K562 (cell line): ENCODE data around the gene CEBPE. TPM values are rescaled to one million over a fixed set of nuclear protein-coding genes. Genes with fewer than 3 reads are reported as not detected.

Source experiments
- ATAC-seq: fragments of 200-7000 bp; cut with Tn5 transposase; 3 replicates; pipeline ENCODE4 v1.9.1; 2020; ENCODE audit warnings: moderate library complexity
- BruUV-seq: library from RNA; stranded (reverse); fragments of 400-500 nt; replicated peaks from 2 replicates; lab custom pipeline; 2021; lab: Mats Ljungman, UMichigan
- CTCF ChIA-PET: fragments of 300-600 bp; formaldehyde crosslinking; extraction: SDS; loops from one replicate; lab custom pipeline; 2021; ENCODE audit warnings: low intra/inter-chr PET ratio; lab: Yijun Ruan, JAX
- POLR2A ChIA-PET: fragments of 300-600, 350-650 bp; sonication (Branson Sonifier 250); formaldehyde crosslinking; extraction: SDS; loops from one replicate; lab custom pipeline; 2021; ENCODE audit warnings: antibody characterized with exemption, inconsistent platforms; lab: Yijun Ruan, JAX
- DNase-seq, 4 experiments: peaks; one replicate each; pipeline versions ENCODE4 v3.0.0 to v3.0.0-alpha.2; 2011 to 2018; ENCODE audit warnings: low spot score in 3 of 4, mixed read lengths in 3 of 4; ENCODE audit errors: extremely low read depth in 1 of 4
- FAIRE-seq: peaks from 2 replicates; lab custom pipeline; 2011; peaks lifted over from hg19 to GRCh38; lab: Jason Lieb, UNC
- H2AFZ ChIP-seq: 2 replicates; pipeline ENCODE4 v1.6.0; 2011; ENCODE audit warnings: low read depth, low read length, control low read depth, inconsistent platforms
- H3K27ac ChIP-seq: fragments of 200-600 bp; 3 replicates; pipeline ENCODE4 v1.8.0; 2011; ENCODE audit warnings: low read depth, mild to moderate bottlenecking, control low read depth, inconsistent platforms, low read length, moderate library complexity, mixed read lengths; ENCODE audit errors: extremely low read depth
- H3K27me3 ChIP-seq, 2 experiments: fragments of 300-600 bp in 1 of 2; 2 replicates in 1 of 2; 3 replicates in 1 of 2; pipeline versions ENCODE4 v1.6.0 to v1.8.0; 2011; ENCODE audit warnings: inconsistent platforms in 2 of 2, low read length in 2 of 2, mild to moderate bottlenecking in 1 of 2, mixed read lengths in 1 of 2, moderate library complexity in 1 of 2; ENCODE audit not compliant: control insufficient read depth in 2 of 2, insufficient read depth in 2 of 2
- H3K36me3 ChIP-seq: fragments of 300-600 bp; 3 replicates; pipeline ENCODE4 v1.8.0; 2011; ENCODE audit warnings: mild to moderate bottlenecking, low read length, inconsistent platforms; ENCODE audit not compliant: control insufficient read depth, insufficient read depth
- H3K4me1 ChIP-seq, 2 experiments: fragments of 200-600 bp in 1 of 2; replicated peaks in 1 of 2; 2 replicates in 1 of 2; 3 replicates in 1 of 2; pipeline versions ENCODE4 v1.5.1 to v1.8.0; 2011; ENCODE audit warnings: inconsistent platforms in 2 of 2, low read length in 2 of 2, mild to moderate bottlenecking in 1 of 2, mixed read lengths in 1 of 2, moderate library complexity in 1 of 2; ENCODE audit not compliant: control insufficient read depth in 2 of 2, insufficient read depth in 2 of 2
- H3K4me2 ChIP-seq: 2 replicates; pipeline ENCODE4 v1.6.1; 2011; ENCODE audit warnings: low read length, control low read depth, inconsistent platforms, mixed read lengths; ENCODE audit not compliant: insufficient read depth
- H3K4me3 ChIP-seq: fragments of 200-600 bp; sonication (generic), shearing (Covaris generic); 2 replicates; pipeline ENCODE4 v1.5.1; 2016; ENCODE audit warnings: control low read depth, inconsistent platforms
- H3K79me2 ChIP-seq: fragments of 200-600 bp; 3 replicates; pipeline ENCODE4 v1.8.0; 2011; ENCODE audit warnings: low read length, inconsistent platforms; ENCODE audit not compliant: control insufficient read depth, insufficient read depth
- H3K9ac ChIP-seq, 2 experiments: 2 replicates each; pipeline versions ENCODE4 v1.6.0 to v1.6.1; 2011; ENCODE audit warnings: low read depth in 2 of 2, low read length in 2 of 2, control low read depth in 1 of 2, inconsistent platforms in 1 of 2, mild to moderate bottlenecking in 1 of 2, mixed read lengths in 1 of 2; ENCODE audit not compliant: insufficient read depth in 1 of 2
- H3K9me1 ChIP-seq: one replicate; pipeline ENCODE4 v1.6.0; 2011; ENCODE audit warnings: inconsistent platforms, mild to moderate bottlenecking, low read length, moderate library complexity; ENCODE audit not compliant: control insufficient read depth, insufficient read depth
- H3K9me3 ChIP-seq: replicated peaks from 2 replicates; pipeline ENCODE4 v1.5.1; 2011; ENCODE audit warnings: low read depth, low read length, inconsistent platforms; ENCODE audit not compliant: control insufficient read depth, insufficient read depth
- H4K20me1 ChIP-seq: replicated peaks from 2 replicates; pipeline ENCODE4 v1.6.1; 2011; ENCODE audit warnings: low read length, inconsistent platforms, mixed read lengths; ENCODE audit not compliant: control insufficient read depth, insufficient read depth
- CCAR2 ChIP-seq: fragments of 200-400 bp; formaldehyde crosslinking; IDR thresholded peaks from 2 replicates; pipeline ENCODE4 v1.6.1; 2017; ENCODE audit warnings: mild to moderate bottlenecking, low read depth, low read length
- HMGN3 ChIP-seq: IDR thresholded peaks from 2 replicates; pipeline ENCODE4 v1.6.1; 2011; ENCODE audit warnings: borderline replicate concordance, low read depth, mild to moderate bottlenecking, mixed read lengths, low read length; ENCODE audit not compliant: insufficient read length; ENCODE audit errors: extremely low read depth
- LARP7 ChIP-seq: fragments of 450-650 bp; IDR thresholded peaks from 2 replicates; pipeline ENCODE4 v1.6.1; 2016
- MYNN ChIP-seq, 2 experiments: sonication (generic); formaldehyde crosslinking in 1 of 2; IDR thresholded peaks; 2 replicates each; pipeline versions ENCODE4 v1.5.0 to v1.6.1; 2016 to 2020; ENCODE audit warnings: antibody characterized with exemption in 1 of 2, missing genetic modification reagents in 1 of 2
- NFE2L1 ChIP-seq: fragments of 450-650 bp; IDR thresholded peaks from 2 replicates; pipeline ENCODE4 v1.6.1; 2016; ENCODE audit warnings: missing genetic modification characterization, low read depth, mild to moderate bottlenecking, missing compliant biosample characterization, moderate library complexity, borderline replicate concordance
- NRF1 ChIP-seq, 2 experiments: fragments of 450-650 bp; IDR thresholded peaks in 1 of 2; conservative IDR thresholded peaks in 1 of 2; 2 replicates each; pipeline ENCODE4 v1.6.1; 2014; ENCODE audit warnings: mild to moderate bottlenecking in 2 of 2
- NUFIP1 ChIP-seq: fragments of 450-650 bp; IDR thresholded peaks from 2 replicates; pipeline ENCODE4 v1.6.1; 2018; ENCODE audit not compliant: partially characterized antibody
- PHB2 ChIP-seq: fragments of 450-650 bp; IDR thresholded peaks from 2 replicates; pipeline ENCODE4 v1.6.1; 2017; ENCODE audit warnings: low read depth
- PML ChIP-seq: IDR thresholded peaks from 2 replicates; pipeline ENCODE4 v1.6.1; 2012; ENCODE audit warnings: low read length, inconsistent platforms
- POLR2A ChIP-seq: fragments of 450-650 bp; conservative IDR thresholded peaks from 2 replicates; pipeline ENCODE4 v1.6.1; 2016
- POLR2AphosphoS2 ChIP-seq: IDR thresholded peaks from 2 replicates; pipeline ENCODE4 v1.6.1; 2012; ENCODE audit warnings: low read length, improper control_type of control experiment
- POLR2B ChIP-seq: fragments of 450-650 bp; IDR thresholded peaks from 2 replicates; pipeline ENCODE4 v1.6.1; 2018; ENCODE audit warnings: low read depth; ENCODE audit not compliant: partially characterized antibody
- TAF1 ChIP-seq: IDR thresholded peaks from 2 replicates; pipeline ENCODE4 v1.6.1; 2011; ENCODE audit warnings: mild to moderate bottlenecking, low read length, moderate library complexity; ENCODE audit not compliant: insufficient read depth, control insufficient read depth, severe bottlenecking; ENCODE audit errors: extremely low read depth
- TAF9B ChIP-seq: fragments of 450-650 bp; IDR thresholded peaks from 2 replicates; pipeline ENCODE4 v1.6.1; 2018; ENCODE audit warnings: mild to moderate bottlenecking; ENCODE audit not compliant: partially characterized antibody
- ZNF445 ChIP-seq: fragments of 250-450 bp; sonication (Bioruptor Pico); IDR thresholded peaks from 2 replicates; pipeline ENCODE4 v1.4.0; 2020; ENCODE audit warnings: low read depth, mild to moderate bottlenecking, moderate library complexity
- WGBS: fragments of 100-300 bp; shearing (Covaris generic); methylation state at CpG from one replicate; pipeline ENCODE4 v1.1.6; 2016; ENCODE audit warnings: low coverage, mixed read lengths; ENCODE audit not compliant: insufficient coverage; ENCODE audit errors: missing lambda C conversion rate; 5-methylcytosine and 5-hydroxymethylcytosine counted together
- in situ Hi-C: fragments of 300-500 bp; cut with MboI; formaldehyde crosslinking; loops from 4 replicates; pipeline ENCODE4 v1.15.0; 2018; ENCODE audit warnings: inconsistent platforms, mixed read lengths
- intact Hi-C: fragments of 100-400 bp; cut with micrococcal nuclease; formaldehyde crosslinking; loops from 2 replicates; pipeline ENCODE4 v1.14.2; 2022
- polyA plus RNA-seq, 8 experiments: library from polyadenylated mRNA; depleted of rRNA in 4 of 8; stranded (reverse) in 5 of 8; unstranded in 3 of 8; fragments of >200 nt; fragmentation: Nextera tagmentation in 2 of 8; fragmentation: Illumina TruSeq in 1 of 8; extraction: Ambion mirVana in 2 of 8; extraction: Trizol in 1 of 8; gene quantifications; 2 replicates each; pipeline versions ENCODE4 v1.2.1 to v1.2.3, GENCODE V29; 2011 to 2014; ENCODE audit warnings: inconsistent platforms in 1 of 8, missing spikeins in 1 of 8
- total RNA-seq, 7 experiments: library from RNA; depleted of rRNA in 6 of 7; stranded (reverse); fragments of >200 nt in 6 of 7; fragmentation: Illumina TruSeq in 2 of 7; extraction: Trizol in 2 of 7; gene quantifications; 2 replicates each; pipeline versions ENCODE4 v1.2.1 to v1.2.3, GENCODE V29; 2011 to 2021; ENCODE audit warnings: low replicate concordance in 1 of 7
- TF ChIP-seq, protein P1 (sequence below): fragments of 450-650 bp; formaldehyde crosslinking; conservative IDR thresholded peaks from 2 replicates; pipeline ENCODE4 v1.4.0; 2022; ENCODE audit warnings: mild to moderate bottlenecking, missing genetic modification characterization
- TF ChIP-seq, protein P2 (sequence below): sonication (generic); formaldehyde crosslinking; IDR thresholded peaks from 2 replicates; pipeline ENCODE4 v1.8.0; 2023; ENCODE audit warnings: mild to moderate bottlenecking, missing genetic modification reagents

The CEBPE gene
- total and polyA plus RNA-seq, 9 of the 15 experiments (the other 6 are each of a cell fraction or from before 2014, with no cell fraction given): 0.09 to 0.15 (median 0.13) TPM; not detected in 6

DNA sequence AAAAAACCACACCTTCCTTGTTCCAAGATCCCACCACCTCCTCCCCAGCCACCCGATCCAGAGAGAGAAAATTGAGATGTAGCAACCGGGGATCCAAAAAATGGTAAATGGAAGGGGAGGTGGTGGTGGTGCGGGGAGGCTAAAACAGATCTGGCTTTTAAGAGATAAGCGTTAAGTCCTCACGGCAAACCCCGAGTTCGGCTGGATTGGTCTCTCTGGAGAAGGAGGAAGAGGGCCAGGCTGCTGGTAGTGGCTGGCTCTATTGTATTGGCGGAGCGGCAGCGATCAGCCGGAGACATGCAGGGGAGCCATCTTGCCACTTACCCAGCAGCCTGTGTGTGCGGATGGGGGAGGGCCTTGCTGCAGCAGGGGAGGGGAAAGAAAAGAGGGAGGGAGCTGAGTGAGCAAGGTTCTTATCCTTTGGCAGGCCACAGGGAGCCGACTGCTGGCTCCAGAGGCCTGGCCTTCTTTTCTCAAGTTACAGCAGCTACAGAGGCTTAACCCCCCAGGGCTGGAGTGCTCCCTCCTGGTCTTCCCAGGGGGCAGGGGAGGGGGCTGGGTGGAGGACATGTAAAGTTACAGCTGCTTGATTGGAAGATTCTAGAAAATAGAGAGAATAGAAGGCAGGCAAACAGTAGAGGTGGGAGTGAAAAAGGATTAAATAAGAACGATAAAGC lies 47.7 kb downstream of the CEBPE start:
- ATAC-seq (peak; percentile 97), FAIRE-seq (peak; percentile 98), DNase-seq (peak; percentile 78 to 94 (median 86))
- peaks cover 59% of the 10 kb centered on the region for H3K79me2 ChIP-seq
- H3K4me2 ChIP-seq: peak overlapping the region; percentile 90
- WGBS: under 1% methylated on average over 13 of the region's 14 CpGs
- H3K9me1 ChIP-seq: peaks cover 2% of the 10 kb centered on the region
- POLR2A ChIA-PET: interaction anchor here (0.6 to 4.6 kb wide), 17 partner anchors 9 to 194 kb away, joined by 3 to 25 read pairs (median 4); partner anchors contain the start of genes ACIN1, C14orf119, CDH24 and PRMT5
- H3K4me3 ChIP-seq: peak overlapping the region; percentile 68
- in situ Hi-C loops: no loop called here
- H4K20me1 ChIP-seq: peaks cover 14% of the 10 kb centered on the region; the same call in 1 of the 2 replicates
- H3K27ac ChIP-seq: peak overlapping the region; percentile 89
- no peaks in the 10 kb centered on the region for H3K9me3 ChIP-seq
- H3K27me3 ChIP-seq: no peaks in the 10 kb centered on the region
- H2AFZ ChIP-seq: peak overlapping the region; percentile 67
- peaks cover 76% of the 10 kb centered on the region for H3K36me3 ChIP-seq
- intact Hi-C loops: no loop called here
- CTCF ChIA-PET: interaction anchor here (0.6 to 7.2 kb wide), 2 partner anchors 39 to 56 kb away, joined by 3 to 109 read pairs; no protein-coding TSS in a partner anchor
- H3K4me1 ChIP-seq: peaks cover 20 to 26% of the 10 kb centered on the region in 2 experiments
- no TSS peak for BruUV-seq
- peak overlapping the region; percentile 90 to 91 for H3K9ac ChIP-seq
- TF ChIP-seq POLR2B (peak; percentile 92), ZNF445 (CRISPR knock-in tag) (no peak), HMGN3 (peak; percentile 49), PML (peak; percentile 60; the same call in 1 of the 2 replicates), POLR2AphosphoS2 (peak; percentile 99), MYNN (IDR thresholded peaks at IDR 0.05) (0 out of 2 replicates have a peak, but pooled peaks have one; percentile 34), MYNN (CRISPR knock-in tag; IDR thresholded peaks at IDR 0.05) (no peak), NRF1 (conservative IDR thresholded peaks at IDR 0.05 in 1 of 2, IDR thresholded peaks at IDR 0.05 in 1 of 2) (peak in 1 of 2 experiments; percentile 31; a peak in 1 of 4 replicates), PHB2 (no peak), CCAR2 (no peak), LARP7 (peak; percentile 41; the same call in 1 of the 2 replicates), TAF9B (peak; percentile 90), NFE2L1 (tag) (no peak), NUFIP1 (peak; percentile 28), TAF1 (peak; percentile 97), POLR2A (peak; percentile 94)
- TF ChIP-seq, protein P1, sequence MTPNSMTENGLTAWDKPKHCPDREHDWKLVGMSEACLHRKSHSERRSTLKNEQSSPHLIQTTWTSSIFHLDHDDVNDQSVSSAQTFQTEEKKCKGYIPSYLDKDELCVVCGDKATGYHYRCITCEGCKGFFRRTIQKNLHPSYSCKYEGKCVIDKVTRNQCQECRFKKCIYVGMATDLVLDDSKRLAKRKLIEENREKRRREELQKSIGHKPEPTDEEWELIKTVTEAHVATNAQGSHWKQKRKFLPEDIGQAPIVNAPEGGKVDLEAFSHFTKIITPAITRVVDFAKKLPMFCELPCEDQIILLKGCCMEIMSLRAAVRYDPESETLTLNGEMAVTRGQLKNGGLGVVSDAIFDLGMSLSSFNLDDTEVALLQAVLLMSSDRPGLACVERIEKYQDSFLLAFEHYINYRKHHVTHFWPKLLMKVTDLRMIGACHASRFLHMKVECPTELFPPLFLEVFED (CRISPR knock-in tag): 0 out of 2 replicates have a peak, but pooled peaks have one; percentile 7
- TF ChIP-seq, protein P2, sequence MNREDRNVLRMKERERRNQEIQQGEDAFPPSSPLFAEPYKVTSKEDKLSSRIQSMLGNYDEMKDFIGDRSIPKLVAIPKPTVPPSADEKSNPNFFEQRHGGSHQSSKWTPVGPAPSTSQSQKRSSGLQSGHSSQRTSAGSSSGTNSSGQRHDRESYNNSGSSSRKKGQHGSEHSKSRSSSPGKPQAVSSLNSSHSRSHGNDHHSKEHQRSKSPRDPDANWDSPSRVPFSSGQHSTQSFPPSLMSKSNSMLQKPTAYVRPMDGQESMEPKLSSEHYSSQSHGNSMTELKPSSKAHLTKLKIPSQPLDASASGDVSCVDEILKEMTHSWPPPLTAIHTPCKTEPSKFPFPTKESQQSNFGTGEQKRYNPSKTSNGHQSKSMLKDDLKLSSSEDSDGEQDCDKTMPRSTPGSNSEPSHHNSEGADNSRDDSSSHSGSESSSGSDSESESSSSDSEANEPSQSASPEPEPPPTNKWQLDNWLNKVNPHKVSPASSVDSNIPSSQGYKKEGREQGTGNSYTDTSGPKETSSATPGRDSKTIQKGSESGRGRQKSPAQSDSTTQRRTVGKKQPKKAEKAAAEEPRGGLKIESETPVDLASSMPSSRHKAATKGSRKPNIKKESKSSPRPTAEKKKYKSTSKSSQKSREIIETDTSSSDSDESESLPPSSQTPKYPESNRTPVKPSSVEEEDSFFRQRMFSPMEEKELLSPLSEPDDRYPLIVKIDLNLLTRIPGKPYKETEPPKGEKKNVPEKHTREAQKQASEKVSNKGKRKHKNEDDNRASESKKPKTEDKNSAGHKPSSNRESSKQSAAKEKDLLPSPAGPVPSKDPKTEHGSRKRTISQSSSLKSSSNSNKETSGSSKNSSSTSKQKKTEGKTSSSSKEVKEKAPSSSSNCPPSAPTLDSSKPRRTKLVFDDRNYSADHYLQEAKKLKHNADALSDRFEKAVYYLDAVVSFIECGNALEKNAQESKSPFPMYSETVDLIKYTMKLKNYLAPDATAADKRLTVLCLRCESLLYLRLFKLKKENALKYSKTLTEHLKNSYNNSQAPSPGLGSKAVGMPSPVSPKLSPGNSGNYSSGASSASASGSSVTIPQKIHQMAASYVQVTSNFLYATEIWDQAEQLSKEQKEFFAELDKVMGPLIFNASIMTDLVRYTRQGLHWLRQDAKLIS (CRISPR knock-in tag): peak; percentile 75; the same call in 1 of the 2 replicates
